HG03196 (cell line): Measurements from ENCODE around the gene FTH1.

ENCODE experiments used
- ATAC-seq: cut with Tn5 transposase; IDR thresholded peaks from one replicate; pipeline ENCODE4 v1.9.1; 2021; ENCODE audit not compliant: unreplicated experiment

FTH1 gene

DNA sequence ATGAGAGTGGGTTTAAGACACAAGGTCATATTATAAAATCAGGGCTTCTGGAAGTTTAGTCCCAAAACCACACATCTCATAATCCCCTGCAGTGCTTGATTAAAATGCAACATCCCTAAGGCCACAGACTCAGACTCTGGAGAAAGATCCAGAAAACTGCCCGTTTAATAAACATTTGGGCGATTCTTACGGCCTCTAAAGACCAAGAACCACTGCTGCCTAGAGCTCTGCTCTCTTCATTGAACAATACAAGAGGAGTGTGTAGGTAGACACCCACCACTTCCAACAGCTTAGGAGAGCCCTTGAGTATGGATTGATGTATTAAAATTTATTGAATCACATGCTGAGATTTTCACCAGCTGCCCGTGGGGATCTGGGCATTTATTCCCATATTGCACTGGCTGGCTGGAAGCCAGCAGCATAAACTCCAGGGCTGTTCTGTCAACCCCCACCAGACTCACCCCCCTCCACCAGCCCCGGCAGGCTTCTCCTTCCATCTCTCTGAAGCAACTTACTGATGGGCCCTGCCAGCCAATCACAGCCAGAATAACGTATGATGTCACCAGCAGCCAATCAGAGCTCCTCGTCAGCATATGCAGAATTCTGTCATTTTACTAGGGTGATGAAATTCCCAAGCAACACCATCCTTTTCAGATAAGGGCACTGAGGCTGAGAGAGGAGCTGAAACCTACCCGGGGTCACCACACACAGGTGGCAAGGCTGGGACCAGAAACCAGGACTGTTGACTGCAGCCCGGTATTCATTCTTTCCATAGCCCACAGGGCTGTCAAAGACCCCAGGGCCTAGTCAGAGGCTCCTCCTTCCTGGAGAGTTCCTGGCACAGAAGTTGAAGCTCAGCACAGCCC is 18.0 kb downstream of the FTH1 start:
- ATAC-seq, result no peak

DNA sequence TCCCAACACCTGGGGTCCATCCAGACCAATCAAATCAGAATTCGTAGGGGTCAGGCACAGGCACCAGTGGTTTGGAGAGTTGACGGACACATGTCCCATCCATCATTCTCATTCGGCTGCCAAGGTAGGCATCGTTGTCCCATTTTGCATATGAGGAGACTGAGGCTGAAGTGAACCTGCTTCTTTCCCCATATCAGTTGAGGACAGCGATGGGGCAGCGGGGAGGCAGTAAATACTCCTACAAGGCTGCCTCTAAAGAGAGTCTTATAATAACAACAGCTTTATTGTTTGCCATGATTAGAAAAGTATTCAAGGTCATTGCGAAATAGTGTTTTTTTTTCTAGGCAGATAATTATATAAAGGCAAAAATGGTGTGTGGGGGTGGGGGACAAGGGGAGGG is 18.9 kb downstream of the FTH1 start:
- no peak for ATAC-seq

DNA sequence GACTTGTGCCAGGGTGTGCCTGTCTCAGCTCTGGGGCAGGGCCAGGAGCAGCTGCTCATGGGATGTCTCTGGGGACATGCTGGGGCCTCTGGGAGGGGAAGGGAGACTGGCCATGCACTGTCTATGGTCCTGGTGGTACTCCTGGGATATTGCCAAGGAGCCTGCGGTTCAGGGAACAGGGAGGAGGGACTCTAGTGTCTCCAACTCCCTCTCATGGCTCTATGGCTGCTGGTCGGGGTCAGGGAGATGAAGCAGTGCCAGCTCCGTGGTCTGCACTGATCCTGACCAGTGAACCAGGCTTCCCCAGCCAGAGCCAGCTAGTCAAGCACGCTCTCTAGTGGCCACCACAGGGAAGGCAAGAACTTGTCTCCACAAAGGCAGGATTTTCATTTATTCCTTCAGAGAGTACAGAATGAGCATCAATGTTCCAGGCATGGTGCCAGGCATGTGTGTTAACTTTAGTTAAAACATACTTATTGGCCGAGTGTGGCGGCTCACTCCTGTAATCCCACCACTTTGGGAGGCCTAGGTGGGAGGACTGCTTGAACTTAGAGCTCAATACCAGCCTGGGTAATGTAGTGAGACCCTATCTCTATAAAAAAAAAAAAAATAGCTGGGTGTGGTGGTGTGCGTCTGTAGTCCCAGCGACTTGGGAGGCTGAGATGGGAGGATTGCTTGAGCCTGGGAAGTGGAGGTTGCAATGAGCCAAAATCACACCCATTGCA is 19.8 kb downstream of the FTH1 start:
- no peak for ATAC-seq

DNA sequence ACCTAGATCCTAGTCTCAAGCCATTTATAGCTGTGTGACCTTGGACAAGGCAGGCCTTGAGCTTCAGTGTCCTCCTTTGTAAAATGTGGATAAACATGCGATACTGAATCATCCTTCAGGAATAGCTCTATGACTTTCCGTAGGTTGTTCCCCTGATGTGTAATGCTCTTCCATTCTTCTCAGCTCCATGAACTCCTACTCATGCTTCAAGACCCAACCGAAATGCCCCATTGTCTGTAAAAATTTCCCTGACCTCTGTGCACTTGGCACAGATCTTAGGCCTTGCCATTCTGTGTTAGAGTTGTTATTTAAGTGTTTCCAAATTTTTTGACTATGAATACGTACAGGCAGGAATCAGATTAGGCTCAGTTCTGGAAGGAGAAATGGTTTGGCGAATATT is 20.5 kb downstream of the FTH1 start:
- ATAC-seq, result no peak

DNA sequence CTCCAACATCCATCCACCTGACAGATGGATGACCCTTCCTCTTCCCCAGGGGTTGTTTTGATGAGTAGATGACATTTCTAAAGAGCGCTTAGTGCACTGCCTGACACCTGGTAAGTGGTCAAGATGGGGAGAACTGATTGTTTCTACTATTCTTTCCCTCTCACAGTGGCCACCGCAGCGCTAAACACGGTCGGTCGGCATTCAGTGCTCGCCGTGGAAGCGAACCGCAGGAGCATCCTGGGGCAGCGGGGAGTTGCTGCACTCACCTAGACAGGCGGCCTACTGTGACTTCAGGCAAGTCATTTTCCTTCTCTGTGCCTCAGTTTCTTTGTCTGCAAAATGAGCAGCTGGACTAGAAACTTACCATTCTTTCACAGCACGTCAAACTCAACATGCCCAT is 22.2 kb downstream of the FTH1 start:
- no peak for ATAC-seq

DNA sequence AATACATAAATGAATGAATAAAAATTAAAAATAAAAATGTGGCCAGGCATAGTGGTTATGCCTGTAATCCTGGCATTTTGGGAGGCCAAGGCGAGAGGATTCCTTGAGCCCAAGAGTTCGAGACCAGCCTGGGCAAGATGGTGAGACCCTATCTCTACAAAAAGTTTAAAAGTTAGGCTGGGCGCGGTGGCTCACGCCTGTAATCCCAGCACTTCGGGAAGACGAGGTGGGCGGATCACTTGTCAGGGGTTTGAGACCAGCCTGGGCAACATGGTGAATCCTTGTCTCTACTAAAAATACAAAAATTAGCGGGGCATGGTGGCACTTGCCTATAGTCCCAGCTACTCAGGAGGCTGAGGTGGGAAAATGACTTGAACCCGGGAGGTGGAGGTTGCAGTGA is 27.0 kb downstream of the FTH1 start:
- ATAC-seq, result no peak

DNA sequence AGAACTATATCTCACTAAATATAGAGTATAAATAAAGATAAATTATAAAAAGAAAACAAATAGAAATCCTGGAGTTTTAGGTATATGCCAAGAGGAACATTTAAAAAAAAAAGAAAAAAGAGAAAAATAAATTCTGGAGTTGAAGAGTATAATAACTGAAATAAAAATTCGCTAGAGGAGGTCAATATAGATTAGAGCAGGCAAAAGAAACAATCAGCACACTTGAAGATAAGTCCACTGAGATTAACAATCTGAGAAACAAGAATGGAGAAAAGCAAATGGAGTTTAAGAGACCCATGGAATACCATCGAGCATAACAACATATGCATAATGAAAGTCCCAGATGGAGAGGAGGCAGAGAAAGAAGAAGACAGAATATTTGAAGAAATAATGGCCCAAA is 31.6 kb downstream of the FTH1 start:
- ATAC-seq, result no peak

DNA sequence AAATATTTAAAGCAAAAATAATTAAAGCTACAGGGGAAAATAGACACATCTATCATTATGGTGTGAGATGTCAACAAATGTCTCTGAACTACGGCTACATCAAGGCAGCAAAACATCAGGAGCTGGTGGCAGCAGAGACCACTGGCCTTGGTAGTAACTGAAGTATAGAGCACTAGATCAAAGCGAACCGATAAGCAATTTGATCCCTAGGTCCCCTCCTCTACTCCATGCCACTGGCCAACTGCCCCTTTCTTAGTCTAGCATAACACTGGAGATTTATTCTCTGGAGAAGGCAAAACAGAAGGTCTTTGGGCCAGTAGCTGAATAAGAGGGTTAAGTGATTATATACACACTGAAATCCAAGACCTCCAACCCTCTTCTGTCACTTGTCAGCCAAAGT is 36.5 kb downstream of the FTH1 start:
- no peak for ATAC-seq

DNA sequence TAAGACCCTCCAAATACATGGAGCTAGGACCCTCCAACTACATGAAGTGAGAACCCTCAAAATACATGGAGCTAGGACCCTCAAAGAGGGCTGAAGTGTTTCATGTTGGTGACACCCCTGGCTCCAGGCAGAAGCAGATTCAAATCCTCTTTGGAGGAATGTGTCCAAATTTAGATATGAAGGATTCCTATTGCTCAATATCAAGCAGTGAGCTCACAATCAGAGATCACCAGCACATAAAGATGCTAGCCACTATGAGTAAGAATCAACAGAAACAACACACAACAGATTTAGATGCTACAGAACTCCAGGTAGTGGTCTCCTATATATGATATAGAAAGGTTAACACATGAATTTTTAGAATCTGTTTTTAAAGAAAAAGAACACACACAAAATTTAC is 38.8 kb downstream of the FTH1 start:
- no peak for ATAC-seq

DNA sequence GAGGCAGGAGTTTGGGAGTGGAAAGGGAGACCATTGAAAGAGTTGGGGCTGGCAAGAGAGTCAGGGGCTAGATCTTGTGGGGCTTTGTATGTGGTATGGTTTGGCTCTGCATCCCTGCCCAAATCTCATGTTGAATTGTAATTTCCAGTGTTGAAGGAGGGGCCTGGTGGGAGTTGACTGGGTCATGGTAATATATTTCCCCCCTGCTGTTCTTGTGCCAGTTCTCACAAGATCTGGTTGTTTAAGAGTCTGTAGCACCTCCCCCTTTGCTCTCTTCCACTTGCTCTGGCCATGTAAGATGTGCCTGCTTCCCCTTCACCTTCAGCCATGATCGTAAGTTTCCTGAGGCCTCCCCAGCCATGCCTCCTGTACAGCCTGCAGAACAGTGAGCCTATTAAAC is 39.9 kb downstream of the FTH1 start:
- ATAC-seq, result no peak

DNA sequence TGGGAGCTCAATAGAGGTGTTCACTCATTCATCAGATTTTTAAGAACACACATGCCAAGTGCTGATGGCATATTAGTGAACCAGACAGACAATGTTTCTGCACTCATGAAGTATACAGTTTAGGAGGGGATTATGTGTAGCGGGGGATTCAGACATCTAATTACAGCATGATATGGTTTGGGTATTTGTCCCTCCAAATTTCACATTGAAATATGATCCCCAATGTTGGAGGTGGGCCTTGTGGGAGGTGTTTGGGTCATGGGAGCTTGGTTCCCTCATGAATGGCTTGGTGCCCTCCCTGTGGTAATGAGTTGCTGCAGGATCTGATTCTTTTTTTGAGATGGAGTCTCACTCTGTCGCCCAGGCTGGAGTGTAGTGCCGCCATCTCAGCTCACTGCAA is 41.2 kb downstream of the FTH1 start:
- ATAC-seq, result no peak

DNA sequence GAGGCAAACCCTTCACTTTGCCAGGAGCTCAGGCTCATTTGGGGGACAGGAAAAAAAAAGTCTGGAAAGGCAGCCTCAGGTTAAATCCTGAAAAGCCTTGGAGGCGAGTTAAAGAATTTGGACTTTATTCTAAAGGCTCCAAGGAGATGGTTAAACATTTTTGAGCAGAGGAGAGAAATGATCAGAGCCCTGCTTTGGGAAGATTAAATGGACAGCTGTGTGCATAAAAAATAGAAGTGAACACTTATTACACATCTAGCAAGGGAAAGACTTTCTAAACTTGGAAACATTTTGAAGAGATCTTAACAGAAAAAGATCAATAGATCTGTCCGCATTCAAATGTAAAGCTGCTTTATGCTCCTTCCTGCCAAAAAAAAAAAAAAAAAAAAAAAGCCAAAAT is 41.7 kb downstream of the FTH1 start:
- ATAC-seq, result no peak

DNA sequence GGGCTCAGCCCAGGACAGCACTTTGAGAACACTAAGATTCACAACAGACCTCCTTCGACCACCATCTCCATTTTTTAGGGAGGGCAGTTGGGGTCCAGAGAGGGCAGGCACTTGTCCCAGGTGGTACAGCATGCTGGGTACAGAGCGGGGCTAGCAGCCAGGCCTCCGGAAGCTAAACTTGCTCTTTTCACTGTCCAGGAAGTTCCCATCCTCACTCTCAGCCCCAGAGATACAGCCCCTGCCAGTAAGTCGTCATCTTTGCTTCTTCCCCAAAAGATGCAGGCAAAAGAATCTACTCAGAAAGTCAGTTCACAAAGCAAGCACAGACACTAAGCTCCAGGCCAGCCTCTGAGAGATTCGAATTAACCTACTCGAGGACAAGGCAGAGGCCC is 43.4 kb downstream of the FTH1 start:
- no peak for ATAC-seq

DNA sequence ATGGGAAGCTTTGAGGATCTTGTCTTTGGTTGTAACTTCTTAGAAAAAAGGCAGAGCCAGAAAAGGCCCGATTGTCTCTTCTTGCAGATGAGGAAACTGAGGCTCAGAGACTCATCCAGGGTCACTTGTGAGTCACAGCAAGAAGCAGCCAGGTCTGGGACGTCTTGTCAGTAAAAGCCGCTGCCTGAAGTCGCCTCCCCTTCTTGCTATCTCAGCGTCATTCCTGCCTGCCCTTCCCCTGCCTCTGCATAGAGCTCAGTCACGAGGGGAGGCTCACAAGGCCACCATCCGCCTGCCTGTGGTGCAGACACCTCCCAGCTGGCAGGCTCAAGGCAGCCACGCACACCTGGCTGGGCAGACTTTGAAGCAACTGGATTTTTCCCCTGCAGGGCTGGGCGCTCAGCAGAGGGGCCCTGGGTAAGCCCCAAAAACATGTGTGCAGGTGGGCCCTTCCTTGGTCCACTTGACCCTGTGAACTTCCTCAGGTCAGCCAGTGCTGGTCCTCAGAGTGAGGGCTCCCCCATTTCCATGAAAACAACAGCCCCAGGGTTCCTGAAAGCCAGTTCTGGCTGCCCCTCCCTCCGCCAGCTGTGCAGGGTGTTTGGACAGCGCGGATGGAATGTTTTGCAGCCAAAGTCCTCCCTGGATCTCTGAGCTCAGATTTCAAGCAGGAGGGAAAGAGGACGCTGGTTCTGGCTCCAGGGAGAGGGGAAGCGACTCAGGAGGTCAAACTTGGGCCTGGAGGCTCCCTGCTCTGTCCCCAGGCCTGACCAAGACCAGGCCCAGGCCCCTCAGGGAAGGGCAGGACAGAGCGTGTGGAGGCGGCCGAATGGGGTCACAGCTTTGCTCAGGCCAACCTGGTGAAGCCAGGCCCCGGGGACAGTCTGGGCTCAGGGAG is 44.0 kb downstream of the FTH1 start:
- ATAC-seq, result no peak

DNA sequence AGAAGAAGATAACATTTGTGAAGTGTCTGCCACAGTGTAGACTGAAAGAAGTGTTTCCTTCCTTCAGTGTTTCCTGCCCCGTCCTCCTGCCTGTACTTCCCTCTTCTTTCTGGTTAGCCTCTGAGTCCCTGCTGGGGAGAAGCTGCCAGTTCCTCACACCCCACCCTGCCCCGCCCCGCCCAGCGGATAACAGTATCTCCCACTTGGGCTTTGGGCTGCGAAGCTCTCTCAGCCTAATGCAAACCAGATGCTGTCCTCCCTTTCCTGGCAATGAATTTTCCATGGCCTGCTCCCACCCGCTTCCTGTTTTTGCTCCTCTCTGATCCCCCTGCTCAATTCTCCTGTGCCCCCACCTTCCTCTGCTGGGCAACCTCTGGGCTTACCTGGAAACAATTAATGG is 44.9 kb downstream of the FTH1 start:
- no peak for ATAC-seq

DNA sequence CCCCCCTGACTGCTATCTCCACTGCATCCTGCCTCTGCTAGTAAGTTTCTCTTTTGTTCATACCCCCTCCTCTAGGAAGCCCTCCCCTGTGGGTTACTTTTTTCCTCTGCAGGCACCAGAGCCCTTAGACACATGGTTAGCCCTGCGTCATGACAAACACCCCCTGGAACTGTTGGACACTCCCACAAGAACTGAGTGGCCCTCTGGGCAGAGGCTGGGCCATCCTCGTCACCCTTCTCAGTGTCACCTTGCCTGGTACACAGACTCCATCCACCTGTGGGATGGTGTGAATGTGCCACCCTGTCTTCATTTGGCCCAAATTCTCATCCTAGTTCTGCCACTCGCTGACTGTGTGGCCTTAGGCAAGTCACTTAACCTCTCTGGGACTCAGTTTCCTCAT is 46.0 kb downstream of the FTH1 start:
- ATAC-seq, result no peak

DNA sequence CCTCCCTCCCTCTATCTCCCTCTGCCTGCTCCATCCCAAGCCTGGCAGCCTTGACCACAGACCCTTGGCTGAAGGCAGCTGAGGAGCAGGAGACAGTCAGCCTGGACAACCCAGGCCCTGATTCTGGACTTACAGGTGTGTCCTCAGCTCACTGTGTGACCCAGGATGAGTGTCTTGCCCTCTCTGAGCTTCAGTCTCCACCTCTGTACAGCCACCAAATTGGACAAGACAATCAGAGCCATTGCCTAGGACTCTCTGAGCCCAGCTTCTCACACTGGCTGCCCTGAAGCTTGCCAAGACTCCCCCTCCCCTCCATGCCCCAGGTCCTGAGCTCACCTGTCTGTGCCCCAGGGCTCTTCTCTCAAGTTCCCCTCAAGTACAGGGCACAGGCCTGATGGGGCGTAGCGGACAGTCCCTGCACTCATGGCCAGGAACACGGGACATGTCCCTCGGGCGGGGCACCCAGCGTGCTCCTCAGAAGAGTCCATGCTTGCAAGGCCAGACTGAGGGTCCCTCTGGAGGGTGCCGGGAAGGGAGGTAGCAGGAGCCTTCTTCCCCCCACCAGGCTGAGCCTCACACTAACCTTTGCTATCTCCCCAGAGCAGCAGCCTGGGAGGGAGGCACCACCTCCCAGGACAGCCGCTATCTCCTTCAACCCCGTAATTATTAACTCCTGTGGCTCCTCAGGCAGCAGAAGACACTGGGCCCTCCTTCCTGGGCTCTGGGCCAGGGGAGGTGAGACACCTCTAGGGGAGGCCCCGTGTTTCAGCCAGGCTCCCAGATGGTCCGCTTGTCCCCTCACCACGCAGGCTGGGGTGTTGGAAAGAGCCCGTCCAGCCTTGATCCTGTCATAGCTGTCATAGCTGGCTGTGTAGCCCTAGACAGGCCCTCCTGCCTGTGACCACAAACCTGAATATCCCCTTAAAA is 47.5 kb downstream of the FTH1 start:
- ATAC-seq, result no peak

DNA sequence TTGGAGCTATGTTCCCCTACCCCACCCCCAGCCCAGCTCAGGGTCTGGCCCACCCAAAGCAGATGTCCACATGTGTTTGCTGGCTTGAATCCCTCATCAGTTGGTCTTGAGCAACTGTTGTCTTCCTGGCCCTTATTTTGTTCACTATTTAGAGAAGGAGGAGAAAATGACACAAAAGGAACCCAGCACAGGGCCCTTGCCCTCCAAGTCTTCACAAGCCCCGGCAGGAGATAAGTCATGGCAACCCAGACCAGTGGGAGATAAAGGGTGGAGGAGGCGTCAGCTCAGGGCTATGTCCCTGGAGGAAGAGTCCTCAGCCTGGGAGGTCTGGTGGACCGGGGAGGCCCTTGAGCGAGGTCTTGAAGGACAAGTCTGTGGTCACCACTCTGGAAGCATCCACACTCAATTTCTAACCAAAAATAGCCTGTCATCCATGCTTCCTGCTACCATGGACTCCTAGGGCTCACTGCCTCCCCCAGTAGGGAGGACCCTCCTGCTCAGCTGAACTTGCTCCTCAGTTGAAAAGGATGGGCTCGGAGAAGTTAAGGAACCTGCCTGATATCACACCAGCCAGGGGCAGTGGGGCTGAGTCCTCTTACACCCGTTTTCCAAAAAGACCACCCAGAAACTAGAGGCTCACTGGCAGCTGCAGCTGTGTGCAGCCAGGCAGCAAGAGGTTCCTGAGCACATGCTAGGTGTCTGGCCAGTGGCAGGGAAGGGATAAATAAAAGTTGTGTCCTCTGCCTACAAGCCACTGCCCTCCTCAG is 48.3 kb downstream of the FTH1 start:
- ATAC-seq, result no peak

DNA sequence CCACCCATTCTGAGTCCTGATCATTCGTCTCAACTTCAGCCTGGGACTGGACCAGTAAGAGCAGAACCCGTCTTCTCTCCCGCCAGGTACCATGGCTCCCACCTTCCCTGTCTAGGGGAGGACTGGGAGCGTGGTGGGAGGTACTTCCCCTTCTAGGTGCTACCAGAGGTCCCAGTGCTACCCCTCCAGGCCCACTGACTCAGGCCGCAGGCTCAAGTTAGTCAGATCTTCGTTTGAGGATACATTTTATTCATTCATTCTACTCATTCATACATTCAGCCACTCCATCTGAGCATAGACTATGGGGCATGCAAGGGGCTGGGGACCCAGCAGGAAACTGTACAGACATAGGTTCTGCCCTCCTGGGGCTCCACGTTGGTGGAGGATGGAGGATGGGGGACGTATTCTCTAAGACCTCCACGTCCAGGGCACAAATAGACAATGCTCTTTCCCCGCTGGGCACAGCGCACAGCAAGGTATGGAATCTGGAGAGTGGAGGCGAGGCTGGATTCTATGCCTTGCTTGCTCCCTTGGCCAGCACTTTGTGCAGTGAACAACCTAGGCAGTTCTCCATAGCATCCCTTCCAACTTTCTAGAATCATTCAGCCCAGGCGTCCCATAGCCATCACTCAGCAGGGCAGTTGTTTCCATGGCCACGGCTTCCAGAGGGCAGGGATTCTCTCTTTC is 49.0 kb downstream of the FTH1 start:
- no peak for ATAC-seq
